GM21576 (cell line): Measurements from ENCODE around the gene OPN1MW2.
"Not testable (repeated sequence)": the region's sequence is repeated elsewhere in the genome, so short reads cannot be mapped to it uniquely, and the experiment has no call there.

ENCODE experiments used
- ATAC-seq: cut with Tn5 transposase; IDR thresholded peaks from one replicate; pipeline ENCODE4 v1.9.1; 2021; ENCODE audit warnings: mild to moderate bottlenecking, moderate library complexity; ENCODE audit not compliant: unreplicated experiment

Gene OPN1MW2

DNA sequence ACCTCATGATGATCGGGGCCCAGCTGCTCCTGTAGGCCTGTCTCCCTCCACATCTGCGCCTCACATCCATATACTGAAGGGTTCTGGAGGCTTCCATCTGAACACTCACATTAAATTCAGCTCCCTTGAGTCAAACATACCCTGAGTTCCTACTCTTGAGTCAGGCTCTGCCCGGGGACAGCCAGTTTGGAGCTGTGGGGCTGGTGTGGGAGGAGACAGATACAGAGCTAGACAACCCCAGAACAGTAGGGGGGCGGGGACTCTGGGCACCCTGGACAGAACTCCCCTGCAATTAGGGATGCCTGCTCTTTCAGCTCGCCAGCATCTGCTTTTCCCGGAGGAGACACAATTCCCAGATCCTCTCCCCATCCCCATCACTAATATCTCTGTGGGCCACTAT is 43.5 kb downstream of the OPN1MW2 start:
- not testable (repeated sequence) for ATAC-seq

- ATAC-seq, result not testable (repeated sequence)
Observed at GRCh38 chrX:154269245-154269644, 49.7 kb downstream of the OPN1MW2 start.
